GM12878 (cell line): ENCODE data around the gene JKAMP.

ENCODE experiments used
- CBFB ChIP-seq: IDR thresholded peaks from 2 replicates; pipeline ENCODE4 v1.6.1; 2016; ENCODE audit warnings: antibody characterized with exemption, low read depth
- CTCF ChIP-seq, 3 experiments: IDR thresholded peaks in 2 of 3; conservative IDR thresholded peaks in 1 of 3; 2 replicates each; pipeline ENCODE4 v1.5.1; 2011; ENCODE audit warnings: low read depth in 3 of 3, low read length in 3 of 3, mild to moderate bottlenecking in 3 of 3, control low read depth in 2 of 3, moderate library complexity in 2 of 3, inconsistent platforms in 1 of 3, mixed read lengths in 1 of 3; ENCODE audit not compliant: control insufficient read depth in 2 of 3, insufficient read depth in 1 of 3; ENCODE audit errors: extremely low read depth in 1 of 3
- EP300 ChIP-seq, 2 experiments: fragments of 150-350 bp in 1 of 2; IDR thresholded peaks; 2 replicates each; pipeline ENCODE4 v1.6.1; 2011 to 2012; ENCODE audit warnings: low read depth in 2 of 2, low read length in 2 of 2, borderline replicate concordance in 1 of 2, improper control_type of control experiment in 1 of 2, inconsistent platforms in 1 of 2; ENCODE audit not compliant: control insufficient read depth in 1 of 2
- ESRRA ChIP-seq: IDR thresholded peaks from 2 replicates; pipeline ENCODE4 v1.6.1; 2012; ENCODE audit warnings: mild to moderate bottlenecking, low read length, improper control_type of control experiment
- MYC ChIP-seq: IDR thresholded peaks from 2 replicates; pipeline ENCODE4 v1.6.1; 2011; ENCODE audit warnings: mild to moderate bottlenecking, low read length, moderate library complexity, inconsistent platforms; ENCODE audit not compliant: insufficient read depth, insufficient replicate concordance, insufficient read length, severe bottlenecking
- POLR2AphosphoS5 ChIP-seq: IDR thresholded peaks from 2 replicates; pipeline ENCODE4 v1.6.1; 2011; ENCODE audit warnings: mild to moderate bottlenecking, low read length, inconsistent platforms
- RFX5 ChIP-seq: IDR thresholded peaks from 2 replicates; pipeline ENCODE4 v1.6.1; 2011; ENCODE audit warnings: low read depth, low read length, improper control_type of control experiment
- TAF1 ChIP-seq: IDR thresholded peaks from 2 replicates; pipeline ENCODE4 v1.6.1; 2011; ENCODE audit warnings: mild to moderate bottlenecking, low read depth, low read length, borderline replicate concordance

DNA sequence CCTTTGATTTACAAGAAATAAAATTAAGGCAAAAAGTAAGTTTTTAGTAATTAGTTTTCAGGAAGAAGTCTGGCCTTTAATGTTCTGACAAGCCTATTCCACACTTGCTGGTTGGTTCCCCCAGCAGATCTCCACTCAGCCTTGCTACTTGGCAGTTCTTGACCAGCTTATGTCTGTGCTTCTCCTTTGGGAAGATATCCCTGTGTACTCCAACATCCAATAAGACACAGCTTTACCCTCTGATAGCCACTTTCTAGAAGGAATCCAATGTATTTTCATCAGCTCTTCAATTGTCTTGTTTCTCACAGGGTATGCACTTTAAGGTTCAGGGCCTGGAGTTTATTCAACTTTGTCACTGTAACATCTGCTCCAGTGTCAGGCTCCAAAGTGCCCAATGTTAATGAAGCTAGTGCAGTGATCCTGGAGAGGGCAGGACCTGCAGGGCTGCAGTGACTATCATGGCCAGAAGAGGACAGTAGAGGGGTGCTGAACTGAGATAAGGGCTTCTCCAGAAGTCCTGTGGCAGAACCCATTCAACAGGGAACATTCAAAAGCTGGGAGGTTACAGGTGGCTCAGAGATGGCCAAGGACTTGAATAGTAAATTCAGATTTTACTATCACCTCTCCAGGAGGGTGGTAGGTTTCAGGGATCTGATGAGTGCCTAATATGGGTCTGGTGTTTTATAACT is 22.9 kb downstream of the JKAMP start:
- TF ChIP-seq POLR2AphosphoS5 (no peak), TAF1 (no peak), EP300 (IDR thresholded peaks at IDR 0.05; ENCODE audit: borderline replicate concordance in 1 of 2, control insufficient read depth in 1 of 2, low read depth in 2 of 2, low read length in 2 of 2) (no peak), RFX5 (no peak), MYC (no peak), ESRRA (no peak), CTCF (IDR thresholded peaks at IDR 0.05 in 2 of 3, conservative IDR thresholded peaks at IDR 0.05 in 1 of 3; ENCODE audit: control insufficient read depth in 2 of 3, extremely low read depth in 1 of 3, insufficient read depth in 1 of 3, low read depth in 3 of 3, low read length in 3 of 3) (peak; percentile 86 to 95 (median 90)), CBFB (no peak)
